Measurements from ENCODE around the gene SLC35F1.

The SLC35F1 gene

DNA sequence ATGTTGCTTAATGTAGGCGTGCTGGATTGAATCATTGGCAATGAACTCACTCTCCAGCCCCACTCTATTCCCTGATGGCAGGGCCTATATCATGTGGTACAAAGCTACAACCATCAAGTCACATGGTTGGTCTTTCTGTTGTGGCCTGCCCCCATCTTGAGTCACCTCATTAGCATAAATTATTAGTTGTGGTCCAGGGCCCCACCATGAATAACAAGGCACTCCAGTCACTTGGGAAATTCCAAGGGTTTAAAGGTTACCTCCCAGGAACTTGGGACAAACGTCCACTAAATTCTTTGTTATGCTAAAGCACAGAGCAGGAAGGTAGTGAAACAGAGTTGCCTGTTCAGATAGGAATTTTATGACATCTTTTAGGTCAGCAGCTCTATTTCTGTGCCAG is 193.7 kb downstream of the SLC35F1 start:
- no peak for DNase-seq (ENCODE audit: low read depth)
- no peak overlapping the region for H3K4me3 ChIP-seq (ENCODE audit: low read depth, low read length)

DNA sequence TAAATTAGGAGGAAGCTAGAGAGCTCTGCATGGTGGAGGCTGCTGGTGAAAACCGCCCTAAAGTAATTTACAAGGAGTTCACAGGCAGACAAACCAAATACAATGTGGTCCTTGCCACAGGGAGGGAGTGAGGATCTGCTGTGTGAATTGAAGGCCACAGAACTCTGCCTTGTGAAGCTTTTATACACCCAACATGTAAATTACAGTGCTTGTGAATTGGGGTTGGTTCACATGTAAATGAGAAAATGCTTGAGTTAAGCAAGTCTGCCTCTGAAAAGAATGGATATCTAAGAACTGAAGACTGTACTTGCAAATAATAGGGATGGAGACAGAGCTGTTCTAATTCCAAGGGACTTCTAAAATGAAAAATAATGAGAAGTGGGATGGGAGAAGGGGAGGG is 194.2 kb downstream of the SLC35F1 start:
- no peak for DNase-seq (ENCODE audit: low read depth)
- H3K4me3 ChIP-seq (ENCODE audit: low read depth, low read length) = no peak overlapping the region

DNA sequence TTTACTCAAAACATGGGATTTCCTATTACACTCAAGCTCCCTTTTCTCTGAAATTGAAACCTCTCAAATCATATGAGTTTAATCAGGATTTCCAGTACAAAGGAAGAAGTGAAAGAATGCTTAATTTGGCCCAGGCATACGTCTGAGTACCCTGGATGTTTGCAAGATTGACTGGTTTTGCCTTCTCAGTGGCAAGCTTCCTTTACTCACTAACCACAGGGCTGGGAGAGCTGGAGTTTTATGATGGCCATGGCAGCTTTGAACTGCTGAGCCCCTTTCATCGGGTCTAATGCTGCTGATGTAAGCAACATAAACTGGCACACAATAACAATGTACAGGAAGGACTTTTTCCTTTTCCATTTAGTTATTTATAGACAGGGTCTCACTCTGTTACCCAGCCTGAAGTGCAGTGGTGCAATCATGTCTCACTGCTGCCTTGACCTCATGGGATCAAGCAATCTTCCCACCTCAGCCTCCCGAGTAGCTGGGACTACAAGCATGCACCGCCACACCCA is 194.8 kb downstream of the SLC35F1 start:
- no peak overlapping the region for H3K4me3 ChIP-seq (ENCODE audit: low read depth, low read length)
- no peak for DNase-seq (ENCODE audit: low read depth)

GRCh38 chr6:118102401-118102800 is 195.3 kb downstream of the SLC35F1 start:
- no peak overlapping the region for H3K4me3 ChIP-seq (ENCODE audit: low read depth, low read length)
- no peak for DNase-seq (ENCODE audit: low read depth)

GRCh38 chr6:118103381-118104146 is 196.5 kb downstream of the SLC35F1 start:
- H3K4me3 ChIP-seq (ENCODE audit: low read depth, low read length) = no peak overlapping the region

DNA sequence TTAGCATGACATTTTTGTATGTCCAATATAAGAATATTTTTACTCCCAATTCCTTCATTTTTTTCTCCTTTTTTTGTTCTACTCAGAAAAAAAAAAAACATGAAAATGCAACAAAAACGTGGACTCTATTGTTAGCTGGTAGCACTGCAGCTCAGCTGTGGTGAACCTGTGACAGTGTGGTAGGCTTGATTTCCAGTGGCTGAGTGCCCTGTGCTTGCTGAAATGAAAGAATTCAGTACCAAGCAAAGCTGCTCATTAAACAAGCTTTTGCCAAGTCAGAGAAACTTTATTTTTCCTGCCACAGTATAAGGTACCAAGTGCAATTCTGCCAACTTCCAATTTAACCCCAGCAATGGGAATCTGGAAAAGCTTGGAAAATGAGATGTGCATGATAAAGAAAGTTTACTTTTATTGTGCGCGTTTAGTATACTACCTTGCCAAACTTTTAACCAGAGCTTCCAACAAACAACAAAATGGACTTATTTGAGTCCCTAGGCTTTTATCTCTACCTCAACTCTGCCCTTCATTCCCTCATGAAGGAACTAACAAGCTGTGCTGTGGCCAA is 215.2 kb downstream of the SLC35F1 start:
- no peak overlapping the region for H3K4me3 ChIP-seq (ENCODE audit: low read depth, low read length)
- DNase-seq (ENCODE audit: low read depth) = no peak

More at GRCh38 chr6:118103381-118104146, 196.5 kb downstream of the SLC35F1 start:
- DNase-seq (ENCODE audit: low read depth) = no peak

DNA sequence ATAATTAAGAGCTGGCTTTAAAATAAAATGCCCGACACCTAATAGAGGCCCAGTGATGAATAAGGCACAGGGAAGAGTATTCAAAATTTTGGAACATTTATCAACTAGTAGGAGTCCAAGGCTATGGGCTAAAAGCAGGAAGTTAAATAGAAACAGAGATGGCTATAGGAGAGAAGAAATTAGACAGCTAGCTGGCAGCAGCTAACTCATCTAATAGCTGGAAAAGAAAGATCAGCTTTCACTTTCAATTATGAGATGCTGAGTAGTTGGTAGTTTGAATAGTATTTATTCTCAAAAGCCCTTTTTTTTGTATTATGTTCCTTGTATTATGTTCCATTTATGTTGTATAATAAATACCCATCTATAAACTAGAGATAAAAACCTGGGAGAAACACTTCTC is 215.7 kb downstream of the SLC35F1 start:
- no peak for DNase-seq (ENCODE audit: low read depth)
- H3K4me3 ChIP-seq (ENCODE audit: low read depth, low read length) = no peak overlapping the region

DNA sequence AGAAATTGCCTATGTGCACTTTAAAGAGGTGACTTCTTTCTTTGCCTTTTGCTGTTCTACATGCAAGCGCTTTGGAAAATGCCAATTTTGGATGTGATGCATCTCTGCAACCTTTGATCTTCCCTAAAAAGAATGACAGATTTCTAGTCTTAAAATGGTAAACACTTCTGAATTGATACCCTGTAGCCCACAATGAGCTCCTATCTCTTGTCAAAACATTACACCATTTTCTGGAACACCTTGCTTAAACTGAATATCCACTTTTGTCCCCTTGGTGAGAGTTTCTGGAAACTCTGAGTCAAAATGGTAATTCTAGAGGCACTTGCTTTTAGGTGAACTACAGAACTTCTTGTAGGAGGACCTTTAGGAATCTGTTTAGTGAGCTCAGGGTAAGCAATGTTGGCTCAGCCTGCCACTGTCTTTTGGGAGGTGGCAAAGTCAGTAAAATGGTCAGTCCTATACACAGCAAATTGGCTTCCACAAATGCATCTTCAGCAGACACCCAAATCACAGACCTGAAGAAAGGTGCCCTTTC is 216.5 kb downstream of the SLC35F1 start:
- no peak overlapping the region for H3K4me3 ChIP-seq (ENCODE audit: low read depth, low read length)
- no peak for DNase-seq (ENCODE audit: low read depth)

DNA sequence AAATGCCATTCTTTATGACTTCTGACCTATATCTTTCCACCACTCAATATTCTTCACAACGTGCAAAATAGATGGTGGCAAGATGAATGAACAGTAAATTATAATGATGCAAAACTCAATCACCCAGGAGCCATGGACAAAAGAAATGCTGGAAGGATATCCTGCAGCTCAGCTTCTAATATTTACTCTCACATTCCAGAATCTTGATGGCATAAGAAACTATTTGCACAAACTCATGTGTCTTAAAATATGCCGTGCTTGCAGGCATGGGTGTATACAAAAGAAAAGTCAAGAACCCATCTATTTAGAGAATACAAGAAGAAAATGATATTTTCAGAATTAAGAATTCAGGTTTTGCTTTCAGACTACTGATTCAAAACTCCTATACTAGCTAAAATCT is 217.8 kb downstream of the SLC35F1 start:
- no peak for DNase-seq (ENCODE audit: low read depth)
- no peak overlapping the region for H3K4me3 ChIP-seq (ENCODE audit: low read depth, low read length)

GRCh38 chr6:118128755-118129154 is 221.7 kb downstream of the SLC35F1 start:
- DNase-seq (ENCODE audit: low read depth) = no peak
- no peak overlapping the region for H3K4me3 ChIP-seq (ENCODE audit: low read depth, low read length)

DNA sequence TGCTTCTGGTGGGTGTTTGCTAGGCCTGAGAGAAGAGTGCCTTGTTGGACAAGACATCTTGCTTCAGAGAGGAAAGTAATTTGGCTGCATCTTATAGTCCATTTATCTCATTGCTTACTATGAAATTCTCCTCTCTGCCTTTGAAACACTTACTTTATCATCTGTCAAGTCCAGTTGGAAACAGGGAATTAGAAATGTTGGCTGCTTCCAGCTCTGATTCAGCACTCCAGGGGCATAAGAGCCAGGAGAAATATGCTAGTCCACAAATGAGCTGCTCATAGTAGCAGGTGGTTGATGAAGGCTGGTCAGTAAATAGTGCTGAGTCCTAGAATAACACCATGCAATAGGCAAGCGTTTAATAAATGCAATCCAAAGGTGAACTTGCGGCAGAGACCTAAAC is 227.1 kb downstream of the SLC35F1 start:
- no peak for DNase-seq (ENCODE audit: low read depth)
- H3K4me3 ChIP-seq (ENCODE audit: low read depth, low read length) = no peak overlapping the region

DNA sequence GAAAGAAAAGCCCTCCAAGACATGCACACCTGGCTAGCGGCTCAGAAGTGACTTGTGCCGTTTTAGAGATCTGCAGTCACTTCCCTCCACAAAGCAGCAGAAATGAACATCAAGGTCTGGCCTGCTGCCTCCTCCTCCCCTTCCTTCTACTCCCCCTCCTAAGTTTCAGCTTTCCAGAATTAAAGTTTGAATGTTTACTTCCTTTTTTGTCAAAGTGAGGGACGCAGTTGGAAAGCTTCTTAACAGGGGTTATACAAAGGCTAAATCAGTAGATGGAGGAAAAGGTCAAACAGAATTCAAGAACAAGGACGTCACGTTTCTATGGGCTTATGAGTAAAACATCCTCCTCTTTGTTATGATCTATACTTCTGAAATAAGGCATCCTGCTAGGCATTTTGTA is 227.7 kb downstream of the SLC35F1 start:
- H3K4me3 ChIP-seq (ENCODE audit: low read depth, low read length) = no peak overlapping the region
- DNase-seq (ENCODE audit: low read depth) = no peak

GRCh38 chr6:118135371-118135770 is 228.3 kb downstream of the SLC35F1 start:
- DNase-seq (ENCODE audit: low read depth) = no peak
- no peak overlapping the region for H3K4me3 ChIP-seq (ENCODE audit: low read depth, low read length)

DNA sequence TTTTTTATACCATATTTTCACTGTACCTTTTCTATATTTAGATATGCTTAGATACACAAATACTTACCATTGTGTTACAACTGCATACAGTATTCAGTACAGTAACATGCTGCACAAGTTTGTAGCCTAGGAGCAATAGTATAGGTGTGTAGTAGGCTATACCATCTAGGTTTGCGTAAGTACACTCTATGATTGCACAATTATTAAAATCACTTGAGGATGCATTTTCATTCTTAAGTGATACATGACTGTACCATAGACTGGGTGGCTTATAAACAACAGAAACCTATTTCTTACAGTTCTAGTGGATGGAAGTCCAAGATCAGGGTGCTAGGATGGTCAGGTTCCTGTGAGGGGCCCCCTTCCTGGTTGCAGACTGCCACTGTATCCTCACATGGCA is 234.1 kb downstream of the SLC35F1 start:
- DNase-seq (ENCODE audit: low read depth) = no peak

DNA sequence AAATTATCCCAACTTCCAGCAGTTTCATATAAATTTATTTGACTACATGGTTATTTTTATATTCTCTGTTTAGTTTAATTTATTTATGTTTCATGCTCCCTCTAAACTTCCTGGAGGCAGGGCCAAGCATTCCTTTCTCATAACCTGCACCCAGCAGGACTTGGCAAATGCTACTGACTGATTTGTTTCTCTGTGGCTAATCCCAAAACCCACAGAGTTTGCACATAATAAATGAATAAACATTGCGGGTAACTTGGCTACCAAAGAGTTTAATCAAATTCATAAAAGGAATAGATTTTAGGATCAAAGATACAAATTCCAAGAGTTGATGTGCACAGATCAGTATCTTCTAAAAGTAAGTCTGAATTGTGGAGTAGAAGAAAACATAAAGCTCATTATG is 239.5 kb downstream of the SLC35F1 start:
- no peak overlapping the region for H3K4me3 ChIP-seq (ENCODE audit: low read depth, low read length)
- no peak for DNase-seq (ENCODE audit: low read depth)

More for the DNA sequence above, 234.1 kb downstream of the SLC35F1 start:
- no peak overlapping the region for H3K4me3 ChIP-seq (ENCODE audit: low read depth, low read length)

GRCh38 chr6:118147511-118147910 is 240.4 kb downstream of the SLC35F1 start:
- H3K4me3 ChIP-seq (ENCODE audit: low read depth, low read length) = no peak overlapping the region
- no peak for DNase-seq (ENCODE audit: low read depth)

DNA sequence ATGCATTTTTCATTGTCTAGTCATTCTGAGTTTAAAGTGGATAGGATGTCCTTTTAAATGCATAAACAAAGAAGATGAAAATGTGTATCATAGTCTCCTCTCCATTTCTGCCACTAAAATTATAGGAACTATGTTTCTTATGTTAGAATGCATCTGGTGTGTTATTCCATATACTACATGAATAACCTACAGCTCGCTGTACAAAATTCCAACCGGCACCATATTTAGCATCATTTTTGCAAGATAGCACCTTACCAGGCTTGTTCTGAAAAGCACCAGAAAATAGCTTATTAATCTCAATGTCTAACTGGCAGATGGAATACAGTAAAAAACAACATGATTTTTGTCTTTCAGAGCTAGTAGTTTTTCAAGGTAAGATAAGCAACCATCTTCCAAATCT is 241.5 kb downstream of the SLC35F1 start:
- H3K4me3 ChIP-seq (ENCODE audit: low read depth, low read length) = no peak overlapping the region
- DNase-seq (ENCODE audit: low read depth) = no peak

DNA sequence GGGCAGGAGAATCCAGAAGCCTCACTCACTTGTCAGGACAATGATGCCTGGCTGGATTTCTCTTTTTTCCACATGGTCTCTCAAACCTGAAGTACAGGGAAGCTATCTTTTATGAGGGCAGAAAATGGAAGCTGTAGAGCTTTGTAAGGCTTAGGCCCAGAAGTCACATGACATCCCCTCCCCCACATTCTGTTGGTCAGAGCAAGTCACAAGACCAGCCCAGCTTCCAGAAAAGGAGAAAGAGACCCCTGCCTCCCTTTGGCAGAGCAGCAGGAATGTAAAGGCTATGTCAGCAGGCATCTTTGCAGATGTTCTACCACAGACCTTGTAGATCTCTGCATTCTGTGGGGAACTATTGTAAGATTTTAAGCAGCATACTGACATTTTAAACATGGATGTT is 245.5 kb downstream of the SLC35F1 start:
- DNase-seq (ENCODE audit: low read depth) = no peak

GRCh38 chr6:118161343-118161742 is 254.3 kb downstream of the SLC35F1 start:
- no peak overlapping the region for H3K4me3 ChIP-seq (ENCODE audit: low read depth, low read length)
- DNase-seq (ENCODE audit: low read depth) = no peak

More for the DNA sequence above, 245.5 kb downstream of the SLC35F1 start:
- no peak overlapping the region for H3K4me3 ChIP-seq (ENCODE audit: low read depth, low read length)

DNA sequence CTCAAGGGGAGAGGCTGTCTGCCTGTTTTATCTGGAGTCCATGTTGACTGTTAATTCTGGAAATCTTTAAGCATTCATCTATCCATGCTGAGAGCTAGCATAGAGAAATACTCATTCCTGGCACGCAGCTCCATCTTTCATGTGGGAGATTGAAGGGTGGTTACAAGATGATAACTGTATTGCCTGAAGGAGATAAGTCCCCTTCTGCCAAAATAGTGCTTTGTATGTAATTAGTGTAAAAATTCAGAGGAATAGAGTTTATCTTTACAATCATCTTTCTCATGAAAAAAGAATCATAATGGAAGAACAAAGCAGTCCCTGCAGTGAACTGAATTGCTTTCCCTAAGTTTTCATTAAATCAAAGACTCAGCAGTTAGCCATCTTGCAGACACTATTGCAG is 256.5 kb downstream of the SLC35F1 start:
- no peak for DNase-seq (ENCODE audit: low read depth)
- no peak overlapping the region for H3K4me3 ChIP-seq (ENCODE audit: low read depth, low read length)

- no peak for DNase-seq (ENCODE audit: low read depth)
- no peak overlapping the region for H3K4me3 ChIP-seq (ENCODE audit: low read depth, low read length)
Measured at GRCh38 chr6:118165500-118165899, 258.4 kb downstream of the SLC35F1 start.

Measured in skeletal muscle cell (primary cell).